ENCODE results near the gene FNDC5.
A peak's percentile ranks its signal among the peaks of the same experiment; 100 is the strongest.

Gene FNDC5

GRCh38 chr1:32870615-32871363 is at the start of gene FNDC5:
TSS of gene FNDC5 (minus strand) at chr1:32870912.
- H3K9me3 ChIP-seq (ENCODE audit: insufficient read depth, low read length, severe bottlenecking): no peaks in the 10 kb centered on the region
- H4K20me1 ChIP-seq (ENCODE audit: insufficient read depth, low read length): no peaks in the 10 kb centered on the region
- H2AFZ ChIP-seq (ENCODE audit: low read depth, low read length): no peak within 1 kb of the TSS
- H3K4me1 ChIP-seq (ENCODE audit: insufficient read depth, low read length): peaks cover 20% of the 10 kb centered on the region
- H3K27ac ChIP-seq (ENCODE audit: low read length): no peak within 1 kb of the TSS
- no peak within 1 kb of the TSS for H3K4me3 ChIP-seq (ENCODE audit: low read depth in 1 of 2, low read length in 2 of 2)
- ATAC-seq (ENCODE audit: insufficient read depth, low read depth) (no peak), DNase-seq (no peak)
- H3K4me2 ChIP-seq (ENCODE audit: insufficient read depth, low read length): no peak within 1 kb of the TSS
- no peaks in the 10 kb centered on the region for H3K27me3 ChIP-seq (ENCODE audit: insufficient read depth, low read length, poor library complexity)
- H3K9ac ChIP-seq (ENCODE audit: low read depth, low read length): no peak within 1 kb of the TSS
- TF ChIP-seq CTCF (IDR thresholded peaks at IDR 0.05; ENCODE audit: borderline replicate concordance, extremely low read depth, low read length, poor library complexity, severe bottlenecking) (no peak), EZH2 (IDR thresholded peaks at IDR 0.05; ENCODE audit: borderline replicate concordance, low read depth, low read length, severe bottlenecking) (no peak)
- no peaks in the 10 kb centered on the region for H3K79me2 ChIP-seq (ENCODE audit: insufficient read depth, low read length)
- H3K36me3 ChIP-seq (ENCODE audit: insufficient read depth, low read length): no peaks in the 10 kb centered on the region

GRCh38 chr1:32919811-32920733 is 49.4 kb upstream of the FNDC5 start:
- Histone ChIP-seq H3K4me2 (ENCODE audit: insufficient read depth, low read length) (no peak overlapping the region), H3K9me3 (ENCODE audit: insufficient read depth, low read length, severe bottlenecking) (no peaks in the 10 kb centered on the region), H4K20me1 (ENCODE audit: insufficient read depth, low read length) (no peaks in the 10 kb centered on the region), H3K36me3 (ENCODE audit: insufficient read depth, low read length) (no peaks in the 10 kb centered on the region), H2AFZ (ENCODE audit: low read depth, low read length) (no peak overlapping the region), H3K9ac (ENCODE audit: low read depth, low read length) (no peak overlapping the region), H3K79me2 (ENCODE audit: insufficient read depth, low read length) (no peaks in the 10 kb centered on the region), H3K27ac (ENCODE audit: low read length) (no peak overlapping the region), H3K4me3 (ENCODE audit: low read depth in 1 of 2, low read length in 2 of 2) (no peak overlapping the region), H3K27me3 (ENCODE audit: insufficient read depth, low read length, poor library complexity) (no peaks in the 10 kb centered on the region), H3K4me1 (ENCODE audit: insufficient read depth, low read length) (no peaks in the 10 kb centered on the region)
- DNase-seq (peak; percentile 10), ATAC-seq (ENCODE audit: insufficient read depth, low read depth) (peak; percentile 52; the same call in 2 of the 3 replicates)
- TF ChIP-seq EZH2 (IDR thresholded peaks at IDR 0.05; ENCODE audit: borderline replicate concordance, low read depth, low read length, severe bottlenecking) (no peak), CTCF (IDR thresholded peaks at IDR 0.05; ENCODE audit: borderline replicate concordance, extremely low read depth, low read length, poor library complexity, severe bottlenecking) (no peak)

- TF ChIP-seq EZH2 (IDR thresholded peaks at IDR 0.05; ENCODE audit: borderline replicate concordance, low read depth, low read length, severe bottlenecking): no peak
- no peak for TF ChIP-seq CTCF (IDR thresholded peaks at IDR 0.05; ENCODE audit: borderline replicate concordance, extremely low read depth, low read length, poor library complexity, severe bottlenecking)
These were observed 47.5 kb upstream of the FNDC5 start for GRCh38 chr1:32918179-32918578.

More at GRCh38 chr1:32918179-32918578, 47.5 kb upstream of the FNDC5 start:
- H3K9ac ChIP-seq (ENCODE audit: low read depth, low read length): no peak overlapping the region
- no peaks in the 10 kb centered on the region for H3K9me3 ChIP-seq (ENCODE audit: insufficient read depth, low read length, severe bottlenecking)
- no peaks in the 10 kb centered on the region for H3K79me2 ChIP-seq (ENCODE audit: insufficient read depth, low read length)
- no peaks in the 10 kb centered on the region for H3K36me3 ChIP-seq (ENCODE audit: insufficient read depth, low read length)
- DNase-seq: no peak
- H3K4me1 ChIP-seq (ENCODE audit: insufficient read depth, low read length): no peaks in the 10 kb centered on the region
- ATAC-seq (ENCODE audit: insufficient read depth, low read depth): no peak
- H3K4me3 ChIP-seq (ENCODE audit: low read depth in 1 of 2, low read length in 2 of 2): no peak overlapping the region
- H3K27me3 ChIP-seq (ENCODE audit: insufficient read depth, low read length, poor library complexity): no peaks in the 10 kb centered on the region
- no peaks in the 10 kb centered on the region for H4K20me1 ChIP-seq (ENCODE audit: insufficient read depth, low read length)
- H3K4me2 ChIP-seq (ENCODE audit: insufficient read depth, low read length): no peak overlapping the region
- H3K27ac ChIP-seq (ENCODE audit: low read length): no peak overlapping the region
- H2AFZ ChIP-seq (ENCODE audit: low read depth, low read length): no peak overlapping the region

All from DND-41 (cell line).